ENCODE measurements around the gene FAM236C.
"Not testable (repeated sequence)": the region's sequence is repeated elsewhere in the genome, so short reads cannot be mapped to it uniquely, and the experiment has no call there.

FAM236C gene

GRCh38 chrX:72912315-72912714 lies at the start of gene FAM236C:
Gene FAM236C (plus strand): TSS chrX:72912615. CDS start chrX:72912715, 100 bp downstream.
- in situ Hi-C loops (cut with MboI; ENCODE audit: low sequenced_read_pairs): not testable (repeated sequence)

GRCh38 chrX:72882898-72883297 lies 29.5 kb upstream of the FAM236C start:
- in situ Hi-C loops (cut with MboI; ENCODE audit: low sequenced_read_pairs): not testable (repeated sequence)

- in situ Hi-C loops (cut with MboI; ENCODE audit: low sequenced_read_pairs): not testable (repeated sequence)
These were observed 22.7 kb upstream of the FAM236C start for GRCh38 chrX:72889740-72890139.

- in situ Hi-C loops (cut with MboI; ENCODE audit: low sequenced_read_pairs): not testable (repeated sequence)
These were observed 3.7 kb downstream of the FAM236C start for GRCh38 chrX:72916096-72916495.

- in situ Hi-C loops (cut with MboI; ENCODE audit: low sequenced_read_pairs): not testable (repeated sequence)
These were observed 19.9 kb downstream of the FAM236C start for GRCh38 chrX:72932283-72932682.

GRCh38 chrX:72936455-72936854 lies 24.0 kb downstream of the FAM236C start:
- in situ Hi-C loops (cut with MboI; ENCODE audit: low sequenced_read_pairs): not testable (repeated sequence)

GRCh38 chrX:72936882-72937455 lies 24.6 kb downstream of the FAM236C start:
- in situ Hi-C loops (cut with MboI; ENCODE audit: low sequenced_read_pairs): not testable (repeated sequence)

- in situ Hi-C loops (cut with MboI; ENCODE audit: low sequenced_read_pairs): not testable (repeated sequence)
These were observed 25.5 kb downstream of the FAM236C start, which contains the start of gene FAM236A for GRCh38 chrX:72937906-72938305. Gene FAM236A (plus strand): TSS chrX:72938206. CDS start chrX:72938263, 57 bp downstream.

- in situ Hi-C loops (cut with MboI; ENCODE audit: low sequenced_read_pairs): not testable (repeated sequence)
These were observed 29.9 kb downstream of the FAM236C start for GRCh38 chrX:72942272-72942671.

- in situ Hi-C loops (cut with MboI; ENCODE audit: low sequenced_read_pairs): not testable (repeated sequence)
These were observed 30.8 kb downstream of the FAM236C start for GRCh38 chrX:72943035-72943818.

GRCh38 chrX:72943819-72944169 lies 31.4 kb downstream of the FAM236C start, which contains the start of gene DMRTC1:
Gene DMRTC1 (minus strand): TSS chrX:72943837. CDS start chrX:72875694, 68,143 bp downstream.
- in situ Hi-C loops (cut with MboI; ENCODE audit: low sequenced_read_pairs): not testable (repeated sequence)

GRCh38 chrX:72959971-72960370 lies 47.6 kb downstream of the FAM236C start:
- in situ Hi-C loops (cut with MboI; ENCODE audit: low sequenced_read_pairs): not testable (repeated sequence)

All from HL-60/S4 treated with phorbol 12-myristate 13-acetate at 8.2 ng/mL for 4 days and 3 days (cell line).